Activated CD4-positive, alpha-beta T cell treated with anti-CD3 and anti-CD28 coated beads for 24 hours (primary cell): ENCODE results near the gene CARD6.
A peak's percentile ranks its signal among the peaks of the same experiment; 100 is the strongest.
"Not testable (repeated sequence)": the region's sequence is repeated elsewhere in the genome, so short reads cannot be mapped to it uniquely, and the experiment has no call there.

Source experiments
- DNase-seq, 2 donors: peaks; one replicate each; pipeline ENCODE4 v3.0.0-alpha.2; 2020; ENCODE audit warnings: low read depth in 2 of 2

CARD6 gene

GRCh38 chr5:40875958-40876357, 34.8 kb downstream of the CARD6 start:
- DNase-seq = no peak

- DNase-seq = peak in 1 of 2 donors; percentile 2
Observed at GRCh38 chr5:40877371-40877988, 36.3 kb downstream of the CARD6 start.

GRCh38 chr5:40879163-40879942, 38.2 kb downstream of the CARD6 start:
- DNase-seq = no peak

GRCh38 chr5:40882291-40882690, 41.1 kb downstream of the CARD6 start:
- no peak for DNase-seq

GRCh38 chr5:40883051-40883450, 41.9 kb downstream of the CARD6 start:
- not testable (repeated sequence) for DNase-seq

DNA sequence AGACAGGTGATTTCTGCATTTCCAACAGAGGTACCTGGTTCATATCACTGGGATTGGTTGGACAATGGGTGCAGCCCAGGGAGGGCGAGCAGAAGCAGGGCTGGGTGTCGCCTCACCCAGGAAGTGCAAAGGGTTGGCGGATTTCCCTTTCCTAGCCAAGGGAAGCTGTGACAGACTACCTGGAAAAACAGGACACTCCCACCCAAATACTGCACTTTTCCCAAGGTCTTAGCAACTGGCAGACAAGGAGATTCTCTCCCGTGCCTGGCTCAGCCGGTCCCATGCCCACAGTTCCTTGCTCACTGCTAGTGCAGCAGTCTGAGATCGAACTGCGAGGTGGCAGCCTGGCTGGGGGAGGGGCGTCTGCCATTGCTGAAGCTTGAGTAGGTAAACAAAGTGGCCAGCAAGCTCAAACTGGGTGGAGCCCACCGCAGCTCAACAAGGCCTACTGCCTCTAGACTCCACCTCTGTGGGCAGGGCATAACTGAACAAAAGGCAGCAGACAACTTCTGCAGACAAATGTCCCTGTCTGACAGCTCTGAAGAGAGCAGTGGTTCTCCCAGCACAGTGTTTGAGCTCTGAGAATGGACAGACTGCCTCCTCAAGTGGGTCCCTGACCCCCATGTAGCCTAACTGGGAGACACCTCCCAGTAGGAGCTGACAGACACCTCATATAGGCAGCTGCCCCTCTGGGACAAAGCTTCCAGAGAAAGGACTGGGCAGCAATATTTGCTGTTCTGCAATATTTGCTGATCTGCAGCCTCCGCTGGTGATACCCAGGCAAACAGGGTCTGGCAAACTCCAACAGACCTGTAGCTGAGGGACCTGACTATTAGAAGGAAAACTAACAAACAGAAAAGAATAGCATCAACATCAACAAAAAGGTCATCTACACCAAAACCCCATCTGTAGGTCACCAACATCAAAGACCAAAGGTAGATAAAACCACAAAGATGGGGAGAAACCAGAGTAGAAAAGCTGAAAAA, 54.6 kb downstream of the CARD6 start:
- not testable (repeated sequence) for DNase-seq

- peak in 1 of 2 donors; percentile 7 for DNase-seq
Observed at GRCh38 chr5:40904205-40904993, 63.2 kb downstream of the CARD6 start.

GRCh38 chr5:40904994-40905306, 63.8 kb downstream of the CARD6 start:
- no peak for DNase-seq

DNA sequence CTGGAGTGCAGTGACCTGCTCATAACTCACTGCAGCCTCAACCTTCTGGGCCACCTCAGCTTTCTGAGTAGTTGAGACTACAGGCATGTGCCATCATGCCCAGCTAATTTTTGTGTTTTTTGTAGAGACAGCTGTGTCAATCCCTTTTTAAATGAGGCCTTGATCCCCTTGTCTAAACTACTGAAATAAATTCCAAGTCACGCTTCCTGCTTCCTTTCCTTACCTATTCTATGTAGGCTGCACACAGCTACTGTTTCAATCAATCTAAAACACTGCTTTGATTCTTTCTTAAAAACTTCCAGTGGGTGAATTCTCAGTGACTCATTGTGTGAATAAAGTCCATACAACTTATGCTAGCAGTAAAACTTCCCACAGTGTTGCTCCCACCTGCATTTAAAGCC, 65.2 kb downstream of the CARD6 start:
- DNase-seq = no peak

DNA sequence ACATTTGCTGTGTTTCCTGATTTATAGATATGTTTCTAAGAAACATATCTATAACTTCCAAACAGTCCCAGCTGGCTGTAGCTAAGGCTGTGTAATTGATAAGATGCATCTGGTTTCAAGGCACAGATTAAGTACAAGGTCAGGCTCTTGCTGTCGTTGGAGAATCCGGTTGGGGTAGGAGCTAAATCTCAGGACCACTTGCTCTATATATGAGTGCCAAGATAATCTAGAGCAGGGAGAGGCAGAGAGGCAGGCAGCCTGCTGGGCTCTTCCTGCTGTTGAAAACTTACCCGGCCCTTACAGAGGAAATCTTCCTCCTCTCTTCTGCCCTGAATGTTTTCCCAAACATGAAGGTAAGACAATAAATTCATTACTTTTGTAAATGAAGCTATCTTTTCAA, 68.1 kb downstream of the CARD6 start, which contains the start of gene C7:
Gene C7, plus strand, starts transcription at position 234 of the 400 bp plus-strand sequence. Its CDS starts 114 bp downstream, at position 348.
- no peak for DNase-seq

- DNase-seq = no peak
Observed at GRCh38 chr5:40909723-40910122, 68.6 kb downstream of the CARD6 start.
